ENCODE results near the gene ZWILCH. TPM values are rescaled to one million over a fixed set of nuclear protein-coding genes. Genes with fewer than 3 reads are reported as not detected.

Gene ZWILCH
- total and polyA plus RNA-seq, 2 experiments from 2014 or later: 51.0 to 64.1 TPM

DNA sequence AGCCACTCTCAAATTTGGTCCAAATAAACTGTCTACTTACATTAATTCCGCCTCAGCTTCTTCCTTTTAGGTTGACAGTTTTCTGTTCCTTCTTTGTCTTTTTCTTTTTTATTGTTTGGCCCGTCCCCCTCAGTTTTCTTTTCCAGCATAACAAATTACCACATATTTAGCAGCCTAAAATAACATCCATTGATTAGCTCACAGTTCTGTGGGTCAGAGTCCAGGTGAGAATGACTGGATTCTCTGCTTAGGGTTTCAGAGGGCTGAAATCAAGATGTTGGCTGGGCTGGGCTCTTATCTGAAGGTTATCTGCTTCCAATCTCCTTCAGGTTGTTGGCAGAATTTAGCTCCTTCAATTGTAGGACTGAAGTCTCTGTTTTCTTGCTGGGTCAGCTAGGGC lies 85.3 kb downstream of the ZWILCH start:
- Histone ChIP-seq H3K9me2 (ENCODE audit: insufficient read depth) (0 out of 2 replicates have a peak, but pooled peaks cover 4% of the 10 kb centered on the region), H4K20me1 (replicated peaks; ENCODE audit: insufficient read depth) (no peaks in the 10 kb centered on the region), H3F3A (replicated peaks; ENCODE audit: low read depth) (no peaks in the 10 kb centered on the region), H3K27ac (ENCODE audit: low read depth) (no peak overlapping the region), H2AFZ (no peak overlapping the region), H3K4me3 (no peak overlapping the region), H3K36me3 (ENCODE audit: insufficient read depth) (no peaks in the 10 kb centered on the region), H3K79me2 (replicated peaks; ENCODE audit: insufficient read depth) (no peaks in the 10 kb centered on the region), H3K4me2 (no peak overlapping the region), H3K4me1 (ENCODE audit: insufficient read depth) (peaks cover 7% of the 10 kb centered on the region; the same call in 1 of the 2 replicates), H3K27me3 (ENCODE audit: insufficient read depth) (no peaks in the 10 kb centered on the region)
- no peak overlapping the region for H3K4me3 Mint-ChIP-seq
- H3K27ac Mint-ChIP-seq: no peak overlapping the region
- H3K4me1 Mint-ChIP-seq: peaks cover 18% of the 10 kb centered on the region
- peaks cover 9% of the 10 kb centered on the region for H3K27me3 Mint-ChIP-seq (ENCODE audit: insufficient read depth, low read depth, poor library complexity)
- no peak for DNase-seq (ENCODE audit: low spot score)
- no peak for TF ChIP-seq STAT1 (IDR thresholded peaks at IDR 0.05; ENCODE audit: unreplicated experiment)
- TF ChIP-seq ZNF114 (CRISPR knock-in tag; IDR thresholded peaks at IDR 0.05): no peak
- TF ChIP-seq NANOG (IDR thresholded peaks at IDR 0.05; ENCODE audit: borderline replicate concordance): no peak
- no peak for TF ChIP-seq EZH2 (IDR thresholded peaks at IDR 0.05; ENCODE audit: low read depth, unreplicated experiment)
- no peaks in the 10 kb centered on the region for H3K36me3 Mint-ChIP-seq (ENCODE audit: low read depth)
- H3K9me3 Mint-ChIP-seq: no peaks in the 10 kb centered on the region
- ATAC-seq: no peak

DNA sequence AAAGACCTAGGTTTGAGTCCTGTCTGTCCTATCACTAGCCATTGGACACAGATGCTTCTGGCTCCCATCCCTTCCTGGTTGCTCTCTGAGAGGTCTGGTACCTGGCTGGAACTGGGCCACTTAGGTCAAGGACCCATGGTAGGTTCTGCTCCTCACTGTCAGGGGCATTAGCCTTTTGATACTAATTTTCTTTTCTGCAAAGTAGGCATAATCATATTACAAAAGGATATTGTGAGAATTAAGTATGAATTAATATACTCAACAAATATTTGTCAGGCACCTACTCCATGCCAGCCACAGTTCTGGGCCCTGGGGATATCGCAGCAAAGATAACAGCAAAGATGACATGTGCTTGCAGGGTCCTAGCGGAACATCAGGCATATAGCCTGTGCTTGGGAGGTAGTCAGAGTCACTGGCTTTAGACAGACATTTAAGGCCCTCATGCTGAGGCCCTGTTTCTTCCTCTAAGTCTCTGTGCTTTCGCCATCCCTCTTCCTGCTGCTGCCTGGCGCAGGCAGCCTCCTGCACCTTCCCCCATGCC lies 86.3 kb downstream of the ZWILCH start:
- DNase-seq (ENCODE audit: low spot score): no peak
- no peaks in the 10 kb centered on the region for H3K36me3 Mint-ChIP-seq (ENCODE audit: low read depth)
- TF ChIP-seq, protein P1, sequence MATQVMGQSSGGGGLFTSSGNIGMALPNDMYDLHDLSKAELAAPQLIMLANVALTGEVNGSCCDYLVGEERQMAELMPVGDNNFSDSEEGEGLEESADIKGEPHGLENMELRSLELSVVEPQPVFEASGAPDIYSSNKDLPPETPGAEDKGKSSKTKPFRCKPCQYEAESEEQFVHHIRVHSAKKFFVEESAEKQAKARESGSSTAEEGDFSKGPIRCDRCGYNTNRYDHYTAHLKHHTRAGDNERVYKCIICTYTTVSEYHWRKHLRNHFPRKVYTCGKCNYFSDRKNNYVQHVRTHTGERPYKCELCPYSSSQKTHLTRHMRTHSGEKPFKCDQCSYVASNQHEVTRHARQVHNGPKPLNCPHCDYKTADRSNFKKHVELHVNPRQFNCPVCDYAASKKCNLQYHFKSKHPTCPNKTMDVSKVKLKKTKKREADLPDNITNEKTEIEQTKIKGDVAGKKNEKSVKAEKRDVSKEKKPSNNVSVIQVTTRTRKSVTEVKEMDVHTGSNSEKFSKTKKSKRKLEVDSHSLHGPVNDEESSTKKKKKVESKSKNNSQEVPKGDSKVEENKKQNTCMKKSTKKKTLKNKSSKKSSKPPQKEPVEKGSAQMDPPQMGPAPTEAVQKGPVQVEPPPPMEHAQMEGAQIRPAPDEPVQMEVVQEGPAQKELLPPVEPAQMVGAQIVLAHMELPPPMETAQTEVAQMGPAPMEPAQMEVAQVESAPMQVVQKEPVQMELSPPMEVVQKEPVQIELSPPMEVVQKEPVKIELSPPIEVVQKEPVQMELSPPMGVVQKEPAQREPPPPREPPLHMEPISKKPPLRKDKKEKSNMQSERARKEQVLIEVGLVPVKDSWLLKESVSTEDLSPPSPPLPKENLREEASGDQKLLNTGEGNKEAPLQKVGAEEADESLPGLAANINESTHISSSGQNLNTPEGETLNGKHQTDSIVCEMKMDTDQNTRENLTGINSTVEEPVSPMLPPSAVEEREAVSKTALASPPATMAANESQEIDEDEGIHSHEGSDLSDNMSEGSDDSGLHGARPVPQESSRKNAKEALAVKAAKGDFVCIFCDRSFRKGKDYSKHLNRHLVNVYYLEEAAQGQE (IDR thresholded peaks at IDR 0.05; ENCODE audit: unreplicated experiment): no peak
- TF ChIP-seq JUNB (IDR thresholded peaks at IDR 0.05; ENCODE audit: unreplicated experiment) (no peak), STAT1 (IDR thresholded peaks at IDR 0.05; ENCODE audit: unreplicated experiment) (no peak), POLR2AphosphoS5 (IDR thresholded peaks at IDR 0.05; ENCODE audit: low read depth) (no peak), EZH2 (IDR thresholded peaks at IDR 0.05; ENCODE audit: low read depth, unreplicated experiment) (no peak), NANOG (IDR thresholded peaks at IDR 0.05; ENCODE audit: borderline replicate concordance) (no peak), CREB1 (CRISPR knock-in tag; IDR thresholded peaks at IDR 0.05; ENCODE audit: low read depth) (no peak), ZNF331 (CRISPR knock-in tag; IDR thresholded peaks at IDR 0.05; ENCODE audit: low read depth) (no peak)
- TF ChIP-seq, protein P2, sequence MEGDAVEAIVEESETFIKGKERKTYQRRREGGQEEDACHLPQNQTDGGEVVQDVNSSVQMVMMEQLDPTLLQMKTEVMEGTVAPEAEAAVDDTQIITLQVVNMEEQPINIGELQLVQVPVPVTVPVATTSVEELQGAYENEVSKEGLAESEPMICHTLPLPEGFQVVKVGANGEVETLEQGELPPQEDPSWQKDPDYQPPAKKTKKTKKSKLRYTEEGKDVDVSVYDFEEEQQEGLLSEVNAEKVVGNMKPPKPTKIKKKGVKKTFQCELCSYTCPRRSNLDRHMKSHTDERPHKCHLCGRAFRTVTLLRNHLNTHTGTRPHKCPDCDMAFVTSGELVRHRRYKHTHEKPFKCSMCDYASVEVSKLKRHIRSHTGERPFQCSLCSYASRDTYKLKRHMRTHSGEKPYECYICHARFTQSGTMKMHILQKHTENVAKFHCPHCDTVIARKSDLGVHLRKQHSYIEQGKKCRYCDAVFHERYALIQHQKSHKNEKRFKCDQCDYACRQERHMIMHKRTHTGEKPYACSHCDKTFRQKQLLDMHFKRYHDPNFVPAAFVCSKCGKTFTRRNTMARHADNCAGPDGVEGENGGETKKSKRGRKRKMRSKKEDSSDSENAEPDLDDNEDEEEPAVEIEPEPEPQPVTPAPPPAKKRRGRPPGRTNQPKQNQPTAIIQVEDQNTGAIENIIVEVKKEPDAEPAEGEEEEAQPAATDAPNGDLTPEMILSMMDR (conservative IDR thresholded peaks at IDR 0.05; ENCODE audit: low read depth in 2 of 2): no peak

More for the DNA sequence above, 86.3 kb downstream of the ZWILCH start:
- peaks cover 9% of the 10 kb centered on the region for H3K27me3 Mint-ChIP-seq (ENCODE audit: insufficient read depth, low read depth, poor library complexity)
- no peak overlapping the region for H3K4me3 Mint-ChIP-seq
- peaks cover 7% of the 10 kb centered on the region; the same call in 1 of the 2 replicates for H3K4me1 ChIP-seq (ENCODE audit: insufficient read depth)
- ATAC-seq: no peak
- H3K79me2 ChIP-seq (replicated peaks; ENCODE audit: insufficient read depth): no peaks in the 10 kb centered on the region
- H3K27ac ChIP-seq (ENCODE audit: low read depth): no peak overlapping the region
- H3K27ac Mint-ChIP-seq: no peak overlapping the region
- no peak overlapping the region for H3K4me2 ChIP-seq
- no peaks in the 10 kb centered on the region for H3K9me3 Mint-ChIP-seq
- no peaks in the 10 kb centered on the region for H3F3A ChIP-seq (replicated peaks; ENCODE audit: low read depth)
- no peaks in the 10 kb centered on the region for H3K27me3 ChIP-seq (ENCODE audit: insufficient read depth)
- no peak overlapping the region for H2AFZ ChIP-seq
- H4K20me1 ChIP-seq (replicated peaks; ENCODE audit: insufficient read depth): no peaks in the 10 kb centered on the region
- no peak overlapping the region for H3K4me3 ChIP-seq
- H3K36me3 ChIP-seq (ENCODE audit: insufficient read depth): no peaks in the 10 kb centered on the region
- 0 out of 2 replicates have a peak, but pooled peaks cover under 1% of the 10 kb centered on the region for H3K9me2 ChIP-seq (ENCODE audit: insufficient read depth)
- H3K4me1 Mint-ChIP-seq: peaks cover 16% of the 10 kb centered on the region

Measured in GM23338 (cell line).